GM23338 (cell line): ENCODE data around the gene JAKMIP2. TPM values are rescaled to one million over a fixed set of nuclear protein-coding genes. Genes with fewer than 3 reads are reported as not detected.

Experiments used
- ATAC-seq: fragments of 200-7000 bp; cut with Tn5 transposase; 3 replicates; pipeline ENCODE4 v1.9.1; 2020
- DNase-seq: peaks from one replicate; pipeline ENCODE4 v3.0.0-alpha.2; 2015; ENCODE audit warnings: low spot score
- H2AFZ ChIP-seq: fragments of 200-600 bp; sonication (generic); 2 replicates; pipeline ENCODE4 v1.8.0; 2016; ENCODE audit warnings: antibody characterized with exemption, mild to moderate bottlenecking, moderate library complexity
- H3F3A ChIP-seq: fragments of 200-600 bp; sonication (generic); replicated peaks from 2 replicates; pipeline ENCODE4 v1.8.0; 2017; ENCODE audit warnings: antibody characterized with exemption, mixed run types, low read depth
- H3K27ac ChIP-seq: fragments of 200-600 bp; sonication (generic); 2 replicates; pipeline ENCODE4 v1.6.1; 2016; ENCODE audit warnings: low read depth
- H3K27me3 ChIP-seq: fragments of 200-600 bp; sonication (generic); 2 replicates; pipeline ENCODE4 v1.8.0; 2016; ENCODE audit warnings: mild to moderate bottlenecking, mixed run types, moderate library complexity; ENCODE audit not compliant: insufficient read depth
- H3K36me3 ChIP-seq: fragments of 200-600 bp; sonication (generic); 2 replicates; pipeline ENCODE4 v1.8.0; 2016; ENCODE audit warnings: mild to moderate bottlenecking; ENCODE audit not compliant: insufficient read depth
- H3K4me1 ChIP-seq: fragments of 200-600 bp; sonication (generic); 2 replicates; pipeline ENCODE4 v1.8.0; 2016; ENCODE audit warnings: mild to moderate bottlenecking, moderate library complexity; ENCODE audit not compliant: insufficient read depth
- H3K4me2 ChIP-seq: fragments of 200-600 bp; sonication (generic); 2 replicates; pipeline ENCODE4 v1.7.1; 2017; ENCODE audit warnings: mixed run types
- H3K4me3 ChIP-seq: fragments of 200-600 bp; sonication (generic); 2 replicates; pipeline ENCODE4 v1.6.1; 2016; ENCODE audit warnings: mixed run types
- H3K79me2 ChIP-seq: fragments of 200-600 bp; sonication (generic); replicated peaks from 2 replicates; pipeline ENCODE4 v1.8.0; 2017; ENCODE audit warnings: mild to moderate bottlenecking; ENCODE audit not compliant: insufficient read depth
- H3K9me2 ChIP-seq: fragments of 200-600 bp; sonication (generic); 2 replicates; pipeline ENCODE4 v1.8.0; 2017; ENCODE audit not compliant: insufficient read depth
- H4K20me1 ChIP-seq: fragments of 200-600 bp; sonication (generic); replicated peaks from 2 replicates; pipeline ENCODE4 v1.8.0; 2017; ENCODE audit warnings: mild to moderate bottlenecking; ENCODE audit not compliant: insufficient read depth
- H3K27ac Mint-ChIP-seq: 2 replicates; pipeline ENCODE4 v1.8.0; 2020; ENCODE audit warnings: inconsistent platforms, mild to moderate bottlenecking, moderate library complexity, mixed read lengths
- H3K27me3 Mint-ChIP-seq: 3 replicates; pipeline ENCODE4 v1.8.0; 2022; ENCODE audit warnings: low read depth, mild to moderate bottlenecking, moderate library complexity, mixed read lengths, inconsistent platforms; ENCODE audit not compliant: insufficient read depth, poor library complexity
- H3K36me3 Mint-ChIP-seq: 3 replicates; pipeline ENCODE4 v1.8.0; 2021; ENCODE audit warnings: low read depth, mild to moderate bottlenecking, inconsistent platforms, moderate library complexity, mixed read lengths
- H3K4me1 Mint-ChIP-seq: 3 replicates; pipeline ENCODE4 v1.8.0; 2020; ENCODE audit warnings: mild to moderate bottlenecking, inconsistent platforms, mixed read lengths
- H3K4me3 Mint-ChIP-seq: 3 replicates; pipeline ENCODE4 v1.8.0; 2021; ENCODE audit warnings: moderate library complexity, mild to moderate bottlenecking, inconsistent platforms, mixed read lengths
- H3K9me3 Mint-ChIP-seq: 3 replicates; pipeline ENCODE4 v1.8.0; 2020; ENCODE audit warnings: moderate library complexity, mild to moderate bottlenecking, inconsistent platforms, mixed read lengths
- CREB1 ChIP-seq: fragments of 250-450 bp; sonication (Bioruptor Pico); IDR thresholded peaks from 2 replicates; pipeline ENCODE4 v1.5.0; 2020; ENCODE audit warnings: low read depth, mild to moderate bottlenecking, moderate library complexity
- ETS1 ChIP-seq: IDR thresholded peaks from 2 replicates; pipeline ENCODE4 v1.6.1; 2016; ENCODE audit warnings: antibody characterized with exemption
- EZH2 ChIP-seq: fragments of 200-600 bp; sonication (generic); IDR thresholded peaks from one replicate; pipeline ENCODE4 v1.8.0; 2017; ENCODE audit warnings: antibody characterized with exemption, mild to moderate bottlenecking, low read depth; ENCODE audit not compliant: unreplicated experiment
- REST ChIP-seq: IDR thresholded peaks from one replicate; pipeline ENCODE4 v1.6.1; 2018; ENCODE audit warnings: antibody characterized with exemption; ENCODE audit not compliant: unreplicated experiment
- STAT1 ChIP-seq: IDR thresholded peaks from one replicate; pipeline ENCODE4 v1.6.1; 2016; ENCODE audit warnings: antibody characterized with exemption; ENCODE audit not compliant: unreplicated experiment
- ZNF114 ChIP-seq: fragments of 250-450 bp; sonication (Bioruptor Pico); IDR thresholded peaks from 2 replicates; pipeline ENCODE4 v1.5.0; 2020; ENCODE audit warnings: mild to moderate bottlenecking, moderate library complexity
- ZNF331 ChIP-seq: fragments of 250-450 bp; sonication (Bioruptor Pico); IDR thresholded peaks from 2 replicates; pipeline ENCODE4 v1.5.0; 2020; ENCODE audit warnings: low read depth, mild to moderate bottlenecking, moderate library complexity
- ZNF462 ChIP-seq: fragments of 250-450 bp; sonication (Bioruptor Pico); IDR thresholded peaks from 2 replicates; pipeline ENCODE4 v1.5.0; 2020; ENCODE audit warnings: mild to moderate bottlenecking, moderate library complexity
- polyA plus RNA-seq: library from polyadenylated mRNA; unstranded; fragments of >200 nt; fragmentation: Nextera tagmentation; extraction: Ambion mirVana; gene quantifications from 2 replicates; pipeline ENCODE4 v1.2.1, GENCODE V29; 2016
- total RNA-seq: library from RNA; depleted of rRNA; stranded (reverse); fragments of >200 nt; shearing (Covaris generic); gene quantifications from 2 replicates; pipeline ENCODE4 v1.2.3, GENCODE V29; 2014

Gene JAKMIP2
- total and polyA plus RNA-seq, 2 experiments from 2014 or later, result 20.5 to 27.2 TPM

GRCh38 chr5:147564124-147564486, 218.4 kb downstream of the JAKMIP2 start (continued):
- TF ChIP-seq ZNF462, result no peak
- TF ChIP-seq ETS1, result no peak

- Histone ChIP-seq H4K20me1 (no peaks in the 10 kb centered on the region), H3K9me2 (no peaks in the 10 kb centered on the region), H3K4me2 (no peak overlapping the region), H2AFZ (no peak overlapping the region), H3K36me3 (peaks cover 4% of the 10 kb centered on the region; the same call in 1 of the 2 replicates), H3K4me3 (no peak overlapping the region), H3K4me1 (peaks cover 42% of the 10 kb centered on the region), H3K27me3 (no peaks in the 10 kb centered on the region), H3K79me2 (peaks cover 59% of the 10 kb centered on the region), H3K27ac (no peak overlapping the region), H3F3A (0 out of 2 replicates have a peak, but pooled peaks cover 8% of the 10 kb centered on the region)
- Mint-ChIP-seq H3K4me3 (no peak overlapping the region), H3K27ac (0 out of 2 replicates have a peak overlapping the region, but pooled peaks have one; percentile 7), H3K4me1 (peaks cover 67% of the 10 kb centered on the region), H3K36me3 (peaks cover 36% of the 10 kb centered on the region), H3K9me3 (no peaks in the 10 kb centered on the region; the same call in 2 of the 3 replicates), H3K27me3 (peaks cover 4% of the 10 kb centered on the region)
- ATAC-seq (no peak), DNase-seq (no peak)
- TF ChIP-seq STAT1 (no peak), REST (no peak), ZNF114 (CRISPR knock-in tag) (no peak), CREB1 (CRISPR knock-in tag) (no peak), ZNF331 (CRISPR knock-in tag) (no peak), EZH2 (no peak)
Observed at GRCh38 chr5:147563466-147564123, 218.9 kb downstream of the JAKMIP2 start.
